GM18873 (cell line): ENCODE results near the gene SH3BP2.

Source experiments
- ATAC-seq: cut with Tn5 transposase; IDR thresholded peaks from one replicate; pipeline ENCODE4 v1.9.1; 2021; ENCODE audit warnings: mild to moderate bottlenecking, moderate library complexity, moderate number of reproducible peaks; ENCODE audit not compliant: unreplicated experiment, low FRiP score

The SH3BP2 gene

GRCh38 chr4:2789793-2790582 is 2.9 kb upstream of the SH3BP2 start:
- ATAC-seq = no peak

GRCh38 chr4:2790583-2791517 is 2.0 kb upstream of the SH3BP2 start:
- ATAC-seq = no peak

- ATAC-seq = no peak
Measured at GRCh38 chr4:2791518-2792395, 1.1 kb upstream of the SH3BP2 start.

- no peak for ATAC-seq
Measured at GRCh38 chr4:2792396-2792710, 532 bp upstream of the SH3BP2 start.

- no peak for ATAC-seq
Measured at GRCh38 chr4:2793586-2794485, 951 bp downstream of the SH3BP2 start.

- ATAC-seq = no peak
Measured at GRCh38 chr4:2794486-2795299, 1.8 kb downstream of the SH3BP2 start.

GRCh38 chr4:2795300-2795892 is 2.5 kb downstream of the SH3BP2 start:
- ATAC-seq = no peak

- no peak for ATAC-seq
Measured at GRCh38 chr4:2795893-2796848, 3.3 kb downstream of the SH3BP2 start.

GRCh38 chr4:2796849-2797544 is 4.1 kb downstream of the SH3BP2 start:
- ATAC-seq = no peak

- ATAC-seq = no peak
Measured at GRCh38 chr4:2797545-2798305, 4.8 kb downstream of the SH3BP2 start.

- no peak for ATAC-seq
Measured at GRCh38 chr4:2798399-2799223, 5.7 kb downstream of the SH3BP2 start.

GRCh38 chr4:2799224-2799911 is 6.5 kb downstream of the SH3BP2 start:
- ATAC-seq = no peak

GRCh38 chr4:2799971-2800690 is 7.2 kb downstream of the SH3BP2 start:
- no peak for ATAC-seq
